Activated T-cell treated with anti-CD3 and anti-CD28 coated beads, Interleukin-2, amount 50 U/mL, for 24 hours (primary cell): ENCODE measurements around the gene EDEM3.

Source experiments
- DNase-seq: peaks from one replicate; pipeline ENCODE4 v3.0.0-alpha.2; 2020
- H3K27ac Mint-ChIP-seq: 2 replicates; pipeline ENCODE4 v1.8.0; 2020; ENCODE audit warnings: mild to moderate bottlenecking, mixed read lengths
- H3K27me3 Mint-ChIP-seq: 2 replicates; pipeline ENCODE4 v1.8.0; 2020; ENCODE audit warnings: mixed read lengths
- H3K36me3 Mint-ChIP-seq: 2 replicates; pipeline ENCODE4 v1.8.0; 2020; ENCODE audit warnings: low read depth, mixed read lengths
- H3K4me1 Mint-ChIP-seq: 2 replicates; pipeline ENCODE4 v1.8.0; 2020; ENCODE audit warnings: low read depth, mixed read lengths
- H3K4me3 Mint-ChIP-seq: 2 replicates; pipeline ENCODE4 v1.8.0; 2020; ENCODE audit warnings: mild to moderate bottlenecking, moderate library complexity, mixed read lengths
- H3K9me3 Mint-ChIP-seq: 2 replicates; pipeline ENCODE4 v1.8.0; 2020; ENCODE audit warnings: mixed read lengths

EDEM3 gene

GRCh38 chr1:184739070-184739469 lies 15.6 kb downstream of the EDEM3 start:
- Mint-ChIP-seq H3K4me3 (no peak overlapping the region), H3K27me3 (no peaks in the 10 kb centered on the region), H3K27ac (no peak overlapping the region), H3K36me3 (peaks cover 49% of the 10 kb centered on the region), H3K9me3 (no peaks in the 10 kb centered on the region), H3K4me1 (peaks cover 39% of the 10 kb centered on the region)
- no peak for DNase-seq

- H3K4me3 Mint-ChIP-seq, result no peak overlapping the region
- no peak overlapping the region for H3K27ac Mint-ChIP-seq
- H3K36me3 Mint-ChIP-seq, result peaks cover 67% of the 10 kb centered on the region
- H3K9me3 Mint-ChIP-seq, result no peaks in the 10 kb centered on the region
- peaks cover 16% of the 10 kb centered on the region for H3K4me1 Mint-ChIP-seq
- DNase-seq, result no peak
- H3K27me3 Mint-ChIP-seq, result no peaks in the 10 kb centered on the region
Observed at GRCh38 chr1:184734980-184735379, 19.7 kb downstream of the EDEM3 start.

- Mint-ChIP-seq H3K27ac (no peak overlapping the region), H3K27me3 (no peaks in the 10 kb centered on the region), H3K36me3 (peaks cover 83% of the 10 kb centered on the region), H3K4me3 (no peak overlapping the region), H3K9me3 (no peaks in the 10 kb centered on the region), H3K4me1 (peaks cover 3% of the 10 kb centered on the region)
- DNase-seq, result no peak
Observed at GRCh38 chr1:184724843-184725242, 29.8 kb downstream of the EDEM3 start.

- no peak for DNase-seq
- Mint-ChIP-seq H3K27ac (no peak overlapping the region), H3K4me3 (no peak overlapping the region), H3K9me3 (no peaks in the 10 kb centered on the region), H3K36me3 (peaks cover 77% of the 10 kb centered on the region), H3K27me3 (no peaks in the 10 kb centered on the region), H3K4me1 (no peaks in the 10 kb centered on the region)
Observed at GRCh38 chr1:184716158-184716557, 38.5 kb downstream of the EDEM3 start.

- Mint-ChIP-seq H3K27me3 (no peaks in the 10 kb centered on the region), H3K36me3 (peaks cover 84% of the 10 kb centered on the region), H3K9me3 (no peaks in the 10 kb centered on the region), H3K4me3 (no peak overlapping the region), H3K4me1 (no peaks in the 10 kb centered on the region), H3K27ac (no peak overlapping the region)
- no peak for DNase-seq
Observed at GRCh38 chr1:184709418-184709817, 45.2 kb downstream of the EDEM3 start.

- Mint-ChIP-seq H3K9me3 (no peaks in the 10 kb centered on the region), H3K4me1 (no peaks in the 10 kb centered on the region), H3K4me3 (no peak overlapping the region), H3K36me3 (peaks cover 84% of the 10 kb centered on the region), H3K27ac (no peak overlapping the region), H3K27me3 (no peaks in the 10 kb centered on the region)
- DNase-seq, result no peak
Observed at GRCh38 chr1:184708084-184708676, 46.5 kb downstream of the EDEM3 start.

- H3K27me3 Mint-ChIP-seq, result no peaks in the 10 kb centered on the region
- peaks cover 84% of the 10 kb centered on the region for H3K36me3 Mint-ChIP-seq
- no peak overlapping the region for H3K27ac Mint-ChIP-seq
- DNase-seq, result no peak
- H3K9me3 Mint-ChIP-seq, result no peaks in the 10 kb centered on the region
- H3K4me1 Mint-ChIP-seq, result no peaks in the 10 kb centered on the region
- H3K4me3 Mint-ChIP-seq, result no peak overlapping the region
Observed at GRCh38 chr1:184705271-184705670, 49.4 kb downstream of the EDEM3 start.

GRCh38 chr1:184701816-184702215 lies 52.8 kb downstream of the EDEM3 start:
- Mint-ChIP-seq H3K4me1 (peaks cover 2% of the 10 kb centered on the region), H3K4me3 (no peak overlapping the region), H3K27ac (no peak overlapping the region), H3K27me3 (no peaks in the 10 kb centered on the region), H3K36me3 (peaks cover 82% of the 10 kb centered on the region), H3K9me3 (no peaks in the 10 kb centered on the region)
- no peak for DNase-seq

- Mint-ChIP-seq H3K4me3 (no peak overlapping the region), H3K4me1 (peaks cover 16% of the 10 kb centered on the region), H3K27ac (peak overlapping the region; percentile 8), H3K36me3 (peaks cover 84% of the 10 kb centered on the region), H3K27me3 (no peaks in the 10 kb centered on the region), H3K9me3 (no peaks in the 10 kb centered on the region)
- no peak for DNase-seq
Observed at GRCh38 chr1:184698969-184699368, 55.7 kb downstream of the EDEM3 start.

GRCh38 chr1:184698016-184698415 lies 56.6 kb downstream of the EDEM3 start:
- H3K27ac Mint-ChIP-seq, result no peak overlapping the region
- no peaks in the 10 kb centered on the region for H3K27me3 Mint-ChIP-seq
- H3K4me3 Mint-ChIP-seq, result no peak overlapping the region
- no peak for DNase-seq
- peaks cover 83% of the 10 kb centered on the region for H3K36me3 Mint-ChIP-seq
- peaks cover 16% of the 10 kb centered on the region for H3K4me1 Mint-ChIP-seq
- no peaks in the 10 kb centered on the region for H3K9me3 Mint-ChIP-seq

- no peaks in the 10 kb centered on the region for H3K9me3 Mint-ChIP-seq
- DNase-seq, result no peak
- peaks cover 79% of the 10 kb centered on the region for H3K36me3 Mint-ChIP-seq
- H3K4me3 Mint-ChIP-seq, result no peak overlapping the region
- peaks cover 16% of the 10 kb centered on the region for H3K4me1 Mint-ChIP-seq
- H3K27me3 Mint-ChIP-seq, result no peaks in the 10 kb centered on the region
- no peak overlapping the region for H3K27ac Mint-ChIP-seq
Observed at GRCh38 chr1:184696403-184696802, 58.3 kb downstream of the EDEM3 start.

- Mint-ChIP-seq H3K4me1 (peaks cover 16% of the 10 kb centered on the region), H3K27me3 (no peaks in the 10 kb centered on the region), H3K9me3 (no peaks in the 10 kb centered on the region), H3K36me3 (peaks cover 74% of the 10 kb centered on the region), H3K4me3 (no peak overlapping the region), H3K27ac (no peak overlapping the region)
- no peak for DNase-seq
Observed at GRCh38 chr1:184695023-184695422, 59.6 kb downstream of the EDEM3 start.

- Mint-ChIP-seq H3K4me3 (no peak overlapping the region), H3K27ac (peak overlapping the region; percentile 12), H3K36me3 (peaks cover 55% of the 10 kb centered on the region), H3K9me3 (no peaks in the 10 kb centered on the region), H3K4me1 (peaks cover 14% of the 10 kb centered on the region), H3K27me3 (no peaks in the 10 kb centered on the region)
- DNase-seq, result no peak
Observed at GRCh38 chr1:184693011-184693410, 61.6 kb downstream of the EDEM3 start.

- peaks cover 48% of the 10 kb centered on the region for H3K36me3 Mint-ChIP-seq
- H3K4me3 Mint-ChIP-seq, result no peak overlapping the region
- no peaks in the 10 kb centered on the region for H3K27me3 Mint-ChIP-seq
- no peak for DNase-seq
- H3K4me1 Mint-ChIP-seq, result peaks cover 14% of the 10 kb centered on the region
- no peak overlapping the region for H3K27ac Mint-ChIP-seq
- H3K9me3 Mint-ChIP-seq, result no peaks in the 10 kb centered on the region
Observed at GRCh38 chr1:184691719-184692324, 62.8 kb downstream of the EDEM3 start.

GRCh38 chr1:184686540-184686939 lies 68.1 kb downstream of the EDEM3 start:
- Mint-ChIP-seq H3K4me3 (no peak overlapping the region), H3K4me1 (no peaks in the 10 kb centered on the region), H3K27ac (no peak overlapping the region), H3K36me3 (peaks cover 4% of the 10 kb centered on the region), H3K27me3 (no peaks in the 10 kb centered on the region), H3K9me3 (peaks cover 1% of the 10 kb centered on the region)
- DNase-seq, result no peak
